K562 (cell line): Measurements from ENCODE around the gene MATN1. TPM values are rescaled to one million over a fixed set of nuclear protein-coding genes. Genes with fewer than 3 reads are reported as not detected.

Experiments used
- ATAC-seq: fragments of 200-7000 bp; cut with Tn5 transposase; 3 replicates; pipeline ENCODE4 v1.9.1; 2020; ENCODE audit warnings: moderate library complexity
- BruUV-seq: library from RNA; stranded (reverse); fragments of 400-500 nt; replicated peaks from 2 replicates; lab custom pipeline; 2021; lab: Mats Ljungman, UMichigan
- CTCF ChIA-PET: fragments of 300-600 bp; formaldehyde crosslinking; extraction: SDS; loops from one replicate; lab custom pipeline; 2021; ENCODE audit warnings: low intra/inter-chr PET ratio; lab: Yijun Ruan, JAX
- POLR2A ChIA-PET: fragments of 300-600, 350-650 bp; sonication (Branson Sonifier 250); formaldehyde crosslinking; extraction: SDS; loops from one replicate; lab custom pipeline; 2021; ENCODE audit warnings: antibody characterized with exemption, inconsistent platforms; lab: Yijun Ruan, JAX
- DNase-seq, 4 experiments: peaks; one replicate each; pipeline versions ENCODE4 v3.0.0 to v3.0.0-alpha.2; 2011 to 2018; ENCODE audit warnings: low spot score in 3 of 4, mixed read lengths in 3 of 4; ENCODE audit errors: extremely low read depth in 1 of 4
- FAIRE-seq: peaks from 2 replicates; lab custom pipeline; 2011; peaks lifted over from hg19 to GRCh38; lab: Jason Lieb, UNC
- H2AFZ ChIP-seq: 2 replicates; pipeline ENCODE4 v1.6.0; 2011; ENCODE audit warnings: low read depth, low read length, control low read depth, inconsistent platforms
- H3K27ac ChIP-seq: fragments of 200-600 bp; 3 replicates; pipeline ENCODE4 v1.8.0; 2011; ENCODE audit warnings: low read depth, mild to moderate bottlenecking, control low read depth, inconsistent platforms, low read length, moderate library complexity, mixed read lengths; ENCODE audit errors: extremely low read depth
- H3K27me3 ChIP-seq, 2 experiments: fragments of 300-600 bp in 1 of 2; 2 replicates in 1 of 2; 3 replicates in 1 of 2; pipeline versions ENCODE4 v1.6.0 to v1.8.0; 2011; ENCODE audit warnings: inconsistent platforms in 2 of 2, low read length in 2 of 2, mild to moderate bottlenecking in 1 of 2, mixed read lengths in 1 of 2, moderate library complexity in 1 of 2; ENCODE audit not compliant: control insufficient read depth in 2 of 2, insufficient read depth in 2 of 2
- H3K36me3 ChIP-seq: fragments of 300-600 bp; 3 replicates; pipeline ENCODE4 v1.8.0; 2011; ENCODE audit warnings: mild to moderate bottlenecking, low read length, inconsistent platforms; ENCODE audit not compliant: control insufficient read depth, insufficient read depth
- H3K4me1 ChIP-seq, 2 experiments: fragments of 200-600 bp in 1 of 2; replicated peaks in 1 of 2; 2 replicates in 1 of 2; 3 replicates in 1 of 2; pipeline versions ENCODE4 v1.5.1 to v1.8.0; 2011; ENCODE audit warnings: inconsistent platforms in 2 of 2, low read length in 2 of 2, mild to moderate bottlenecking in 1 of 2, mixed read lengths in 1 of 2, moderate library complexity in 1 of 2; ENCODE audit not compliant: control insufficient read depth in 2 of 2, insufficient read depth in 2 of 2
- H3K4me2 ChIP-seq: 2 replicates; pipeline ENCODE4 v1.6.1; 2011; ENCODE audit warnings: low read length, control low read depth, inconsistent platforms, mixed read lengths; ENCODE audit not compliant: insufficient read depth
- H3K4me3 ChIP-seq: fragments of 200-600 bp; sonication (generic), shearing (Covaris generic); 2 replicates; pipeline ENCODE4 v1.5.1; 2016; ENCODE audit warnings: control low read depth, inconsistent platforms
- H3K79me2 ChIP-seq: fragments of 200-600 bp; 3 replicates; pipeline ENCODE4 v1.8.0; 2011; ENCODE audit warnings: low read length, inconsistent platforms; ENCODE audit not compliant: control insufficient read depth, insufficient read depth
- H3K9ac ChIP-seq, 2 experiments: 2 replicates each; pipeline versions ENCODE4 v1.6.0 to v1.6.1; 2011; ENCODE audit warnings: low read depth in 2 of 2, low read length in 2 of 2, control low read depth in 1 of 2, inconsistent platforms in 1 of 2, mild to moderate bottlenecking in 1 of 2, mixed read lengths in 1 of 2; ENCODE audit not compliant: insufficient read depth in 1 of 2
- H3K9me1 ChIP-seq: one replicate; pipeline ENCODE4 v1.6.0; 2011; ENCODE audit warnings: inconsistent platforms, mild to moderate bottlenecking, low read length, moderate library complexity; ENCODE audit not compliant: control insufficient read depth, insufficient read depth
- H3K9me3 ChIP-seq: replicated peaks from 2 replicates; pipeline ENCODE4 v1.5.1; 2011; ENCODE audit warnings: low read depth, low read length, inconsistent platforms; ENCODE audit not compliant: control insufficient read depth, insufficient read depth
- H4K20me1 ChIP-seq: replicated peaks from 2 replicates; pipeline ENCODE4 v1.6.1; 2011; ENCODE audit warnings: low read length, inconsistent platforms, mixed read lengths; ENCODE audit not compliant: control insufficient read depth, insufficient read depth
- CBX5 ChIP-seq: IDR thresholded peaks from 2 replicates; pipeline ENCODE4 v1.6.1; 2014; ENCODE audit warnings: low read depth, borderline replicate concordance
- E2F8 ChIP-seq: fragments of 450-650 bp; IDR thresholded peaks from 2 replicates; pipeline ENCODE4 v1.7.1; 2018; ENCODE audit warnings: mild to moderate bottlenecking, low read depth; ENCODE audit not compliant: partially characterized antibody
- ELF1 ChIP-seq: fragments of 200-800 bp; sonication (Bioruptor generic); IDR thresholded peaks from 2 replicates; pipeline ENCODE4 v1.6.1; 2016; ENCODE audit warnings: missing genetic modification characterization, missing compliant biosample characterization
- ETS2 ChIP-seq: IDR thresholded peaks from 2 replicates; pipeline ENCODE4 v1.6.1; 2016; ENCODE audit warnings: borderline replicate concordance, missing genetic modification characterization, mild to moderate bottlenecking, moderate library complexity, missing compliant biosample characterization; ENCODE audit not compliant: poor library complexity, severe bottlenecking
- MAFF ChIP-seq: IDR thresholded peaks from 2 replicates; pipeline ENCODE4 v1.6.1; 2012; ENCODE audit warnings: low read length, improper control_type of control experiment
- NFE2L1 ChIP-seq: fragments of 450-650 bp; IDR thresholded peaks from 2 replicates; pipeline ENCODE4 v1.6.1; 2016; ENCODE audit warnings: missing genetic modification characterization, low read depth, mild to moderate bottlenecking, missing compliant biosample characterization, moderate library complexity, borderline replicate concordance
- RBM34 ChIP-seq: fragments of 200-400 bp; formaldehyde crosslinking; IDR thresholded peaks from 2 replicates; pipeline ENCODE4 v1.6.1; 2018; ENCODE audit warnings: low read length, borderline replicate concordance; ENCODE audit not compliant: insufficient read depth
- SFPQ ChIP-seq: fragments of 200-400 bp; formaldehyde crosslinking; IDR thresholded peaks from 2 replicates; pipeline ENCODE4 v1.6.1; 2017; ENCODE audit warnings: mild to moderate bottlenecking, low read depth, low read length, moderate library complexity
- TAF15 ChIP-seq: fragments of 200-400 bp; formaldehyde crosslinking; IDR thresholded peaks from 2 replicates; pipeline ENCODE4 v1.6.1; 2017; ENCODE audit warnings: mild to moderate bottlenecking, low read depth, low read length, moderate library complexity
- ZBTB9 ChIP-seq: fragments of 450-650 bp; formaldehyde crosslinking; IDR thresholded peaks from 2 replicates; pipeline ENCODE4 v1.4.0; 2020; ENCODE audit warnings: mild to moderate bottlenecking, moderate library complexity
- ZFP1 ChIP-seq: fragments of 450-650 bp; formaldehyde crosslinking; IDR thresholded peaks from 2 replicates; pipeline ENCODE4 v1.4.0; 2020; ENCODE audit warnings: mild to moderate bottlenecking, mixed read lengths
- ZFPM2 ChIP-seq: fragments of 250-450 bp; sonication (Bioruptor Pico); IDR thresholded peaks from 2 replicates; pipeline ENCODE4 v1.5.1; 2022; ENCODE audit warnings: mild to moderate bottlenecking
- WGBS: fragments of 100-300 bp; shearing (Covaris generic); methylation state at CpG from one replicate; pipeline ENCODE4 v1.1.6; 2016; ENCODE audit warnings: low coverage, mixed read lengths; ENCODE audit not compliant: insufficient coverage; ENCODE audit errors: missing lambda C conversion rate; 5-methylcytosine and 5-hydroxymethylcytosine counted together
- in situ Hi-C: fragments of 300-500 bp; cut with MboI; formaldehyde crosslinking; loops from 4 replicates; pipeline ENCODE4 v1.15.0; 2018; ENCODE audit warnings: inconsistent platforms, mixed read lengths
- intact Hi-C: fragments of 100-400 bp; cut with micrococcal nuclease; formaldehyde crosslinking; loops from 2 replicates; pipeline ENCODE4 v1.14.2; 2022
- polyA plus RNA-seq, 8 experiments: library from polyadenylated mRNA; depleted of rRNA in 4 of 8; stranded (reverse) in 5 of 8; unstranded in 3 of 8; fragments of >200 nt; fragmentation: Nextera tagmentation in 2 of 8; fragmentation: Illumina TruSeq in 1 of 8; extraction: Ambion mirVana in 2 of 8; extraction: Trizol in 1 of 8; gene quantifications; 2 replicates each; pipeline versions ENCODE4 v1.2.1 to v1.2.3, GENCODE V29; 2011 to 2014; ENCODE audit warnings: inconsistent platforms in 1 of 8, missing spikeins in 1 of 8
- total RNA-seq, 7 experiments: library from RNA; depleted of rRNA in 6 of 7; stranded (reverse); fragments of >200 nt in 6 of 7; fragmentation: Illumina TruSeq in 2 of 7; extraction: Trizol in 2 of 7; gene quantifications; 2 replicates each; pipeline versions ENCODE4 v1.2.1 to v1.2.3, GENCODE V29; 2011 to 2021; ENCODE audit warnings: low replicate concordance in 1 of 7
- TF ChIP-seq, protein P1 (sequence below): IDR thresholded peaks from 2 replicates; pipeline ENCODE4 v1.6.1; 2011; ENCODE audit not compliant: insufficient read length; ENCODE audit errors: extremely low read depth

Gene MATN1
- total and polyA plus RNA-seq, 9 of the 15 experiments (the other 6 are each of a cell fraction or from before 2014, with no cell fraction given): 0.10 to 2.3 (median 1.2) TPM

DNA sequence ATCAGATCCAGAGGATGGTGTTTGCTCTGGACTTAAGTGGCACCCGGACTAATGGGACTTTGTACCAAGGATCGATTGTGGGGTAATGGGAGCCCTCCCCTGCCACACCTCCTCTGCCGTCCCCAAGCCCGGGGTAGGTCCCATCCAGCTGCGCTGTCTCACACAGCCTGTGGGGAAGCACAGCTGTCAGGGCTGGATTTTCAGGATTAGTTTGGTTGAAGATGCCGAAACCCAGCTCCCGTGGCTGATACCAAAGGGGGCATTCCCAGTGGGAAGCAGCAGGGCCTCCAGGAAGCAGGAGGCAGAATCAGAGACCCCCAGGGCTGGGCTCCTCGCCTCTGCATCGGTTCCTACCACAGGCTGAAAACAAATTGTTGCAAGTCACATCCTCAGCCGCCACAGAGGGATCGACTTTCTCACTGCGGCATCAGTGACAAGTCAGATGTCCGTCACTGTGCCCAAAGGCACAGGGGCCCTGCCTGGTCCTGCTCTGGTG, 59.7 kb downstream of the MATN1 start (continued):
- TF ChIP-seq ZBTB9 (no peak), CBX5 (no peak)
- TF ChIP-seq, protein P1, sequence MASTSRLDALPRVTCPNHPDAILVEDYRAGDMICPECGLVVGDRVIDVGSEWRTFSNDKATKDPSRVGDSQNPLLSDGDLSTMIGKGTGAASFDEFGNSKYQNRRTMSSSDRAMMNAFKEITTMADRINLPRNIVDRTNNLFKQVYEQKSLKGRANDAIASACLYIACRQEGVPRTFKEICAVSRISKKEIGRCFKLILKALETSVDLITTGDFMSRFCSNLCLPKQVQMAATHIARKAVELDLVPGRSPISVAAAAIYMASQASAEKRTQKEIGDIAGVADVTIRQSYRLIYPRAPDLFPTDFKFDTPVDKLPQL: no peak

- Histone ChIP-seq H3K36me3 (no peaks in the 10 kb centered on the region), H4K20me1 (no peaks in the 10 kb centered on the region; the same call in 1 of the 2 replicates), H2AFZ (no peak overlapping the region), H3K9me1 (no peaks in the 10 kb centered on the region), H3K27ac (no peak overlapping the region), H3K4me3 (no peak overlapping the region), H3K9me3 (no peaks in the 10 kb centered on the region), H3K9ac (no peak overlapping the region), H3K4me2 (no peak overlapping the region), H3K4me1 (peaks cover 0 to 6% of the 10 kb centered on the region in 2 experiments; a peak in 1 of 5 replicates), H3K27me3 (peaks cover 20 to 80% of the 10 kb centered on the region in 2 experiments), H3K79me2 (no peaks in the 10 kb centered on the region)
- intact Hi-C loops: no loop called here
- FAIRE-seq (no peak), DNase-seq (no peak), ATAC-seq (no peak)
- in situ Hi-C loops: no loop called here
- CTCF ChIA-PET: no interaction called here
- BruUV-seq: no TSS peak
- under 1% methylated on average over 9 of the region's 9 CpGs for WGBS
- POLR2A ChIA-PET: interaction anchor here (0.6 kb wide), 1 partner anchor 65 kb away, joined by 3 read pairs; no protein-coding TSS in a partner anchor
- no peak for TF ChIP-seq RBM34
- no peak for TF ChIP-seq TAF15
- TF ChIP-seq SFPQ: no peak
- no peak for TF ChIP-seq E2F8
- TF ChIP-seq MAFF: no peak
- no peak for TF ChIP-seq NFE2L1 (tag)
- TF ChIP-seq ZFPM2: no peak
- no peak for TF ChIP-seq ZFP1 (CRISPR knock-in tag)
- no peak for TF ChIP-seq ETS2
- TF ChIP-seq ELF1 (tag): no peak
These were observed 61.0 kb downstream of the MATN1 start for GRCh38 chr1:30662291-30662840.
